PC-9 (cell line): Measurements from ENCODE around the gene MTHFSD. TPM values are rescaled to one million over a fixed set of nuclear protein-coding genes. Genes with fewer than 3 reads are reported as not detected.

ENCODE experiments used
- BruUV-seq: library from RNA; stranded (reverse); fragments of 400-500 nt; replicated peaks from 2 replicates; lab custom pipeline; 2021; lab: Mats Ljungman, UMichigan
- CTCF ChIA-PET: fragments of 300-600 bp; sonication (Branson Sonifier 250); formaldehyde crosslinking; loops from one replicate; lab custom pipeline; 2022; ENCODE audit warnings: antibody characterized with exemption; lab: Charles Lee
- POLR2A ChIA-PET: fragments of 300-600 bp; sonication (Branson Sonifier 250); formaldehyde crosslinking; loops from one replicate; lab custom pipeline; 2022; ENCODE audit warnings: antibody characterized with exemption; ENCODE audit not compliant: unreplicated experiment; lab: Charles Lee
- DNase-seq, 2 experiments: peaks; one replicate each; pipeline versions ENCODE4 v3.0.0 to v3.0.0-alpha.2; 2015 to 2022; ENCODE audit warnings: mixed read lengths in 1 of 2
- H2AFZ ChIP-seq: fragments of 200-600 bp; sonication (generic); 2 replicates; pipeline ENCODE4 v1.8.1; 2017; ENCODE audit warnings: antibody characterized with exemption
- H3F3A ChIP-seq: fragments of 200-600 bp; sonication (generic); 2 replicates; pipeline ENCODE4 v1.8.1; 2017; ENCODE audit warnings: antibody characterized with exemption, mild to moderate bottlenecking, low read depth; ENCODE audit not compliant: insufficient read depth
- H3K27ac ChIP-seq: fragments of 200-600 bp; sonication (generic); 2 replicates; pipeline ENCODE4 v1.6.1; 2016; ENCODE audit warnings: mixed run types
- H3K27me3 ChIP-seq: fragments of 200-600 bp; sonication (generic); 2 replicates; pipeline ENCODE4 v1.6.1; 2016; ENCODE audit warnings: low read depth, mixed run types; ENCODE audit not compliant: insufficient read depth
- H3K36me3 ChIP-seq: fragments of 200-600 bp; sonication (generic); 2 replicates; pipeline ENCODE4 v1.6.1; 2016; ENCODE audit warnings: low read depth, mixed run types
- H3K4me1 ChIP-seq: fragments of 200-600 bp; sonication (generic); replicated peaks from 2 replicates; pipeline ENCODE4 v1.6.1; 2016; ENCODE audit warnings: mixed run types; ENCODE audit not compliant: insufficient read depth
- H3K4me2 ChIP-seq: fragments of 200-600 bp; sonication (generic); 2 replicates; pipeline ENCODE4 v1.6.1; 2017; ENCODE audit warnings: mixed run types
- H3K4me3 ChIP-seq: fragments of 200-600 bp; sonication (generic); 2 replicates; pipeline ENCODE4 v1.6.1; 2016; ENCODE audit warnings: mixed run types
- H3K79me2 ChIP-seq: fragments of 200-600 bp; sonication (generic); 2 replicates; pipeline ENCODE4 v1.6.1; 2017; ENCODE audit warnings: low read depth, mixed run types
- H3K9me2 ChIP-seq: fragments of 200-600 bp; sonication (generic); 2 replicates; pipeline ENCODE4 v1.8.1; 2017; ENCODE audit warnings: mild to moderate bottlenecking; ENCODE audit not compliant: insufficient read depth
- H3K9me3 ChIP-seq: fragments of 200-600 bp; sonication (generic); 2 replicates; pipeline ENCODE4 v1.8.1; 2016; ENCODE audit warnings: low read depth; ENCODE audit not compliant: insufficient read depth
- H4K20me1 ChIP-seq: fragments of 200-600 bp; sonication (generic); 2 replicates; pipeline ENCODE4 v1.8.1; 2017; ENCODE audit not compliant: insufficient read depth
- CTCF ChIP-seq: fragments of 200-600 bp; sonication (generic); conservative IDR thresholded peaks from 2 replicates; pipeline ENCODE4 v1.6.1; 2017; ENCODE audit warnings: mixed run types, antibody characterized with exemption, mild to moderate bottlenecking, moderate library complexity
- EZH2 ChIP-seq: fragments of 200-600 bp; sonication (generic); IDR thresholded peaks from 2 replicates; pipeline ENCODE4 v1.8.0; 2017; ENCODE audit warnings: antibody characterized with exemption, low read depth
- intact Hi-C: fragments of 100-400 bp; cut with micrococcal nuclease; formaldehyde crosslinking; loops from one replicate; pipeline ENCODE4 v1.10.0; 2022; ENCODE audit not compliant: unreplicated experiment
- total RNA-seq: library from RNA; stranded (reverse); gene quantifications from 2 replicates; pipeline ENCODE4 v1.2.3, GENCODE V29; 2021

MTHFSD gene
- total RNA-seq, 1 experiment from 2014 or later, result 25.7 TPM

DNA sequence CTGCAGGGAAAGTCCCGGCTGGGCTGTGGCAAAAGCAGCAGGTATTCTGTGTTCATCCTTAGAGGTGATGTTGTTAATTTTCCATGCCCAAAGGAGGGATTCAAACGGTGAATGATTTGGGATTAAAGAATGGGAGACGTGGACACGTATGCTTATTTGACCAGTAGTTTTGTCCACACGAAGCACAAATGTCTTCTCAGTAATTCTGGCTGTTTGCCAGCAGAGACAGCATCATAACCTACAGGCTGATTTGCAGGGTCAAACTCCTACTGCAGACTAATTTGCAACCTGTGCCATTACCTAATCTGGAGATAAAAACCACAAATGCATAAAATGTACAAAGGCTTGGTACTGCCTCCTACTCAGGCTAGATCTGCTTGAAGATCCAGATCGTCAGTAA is 14.1 kb downstream of the MTHFSD start:
- Histone ChIP-seq H3K4me3 (no peak overlapping the region), H3K4me1 (no peaks in the 10 kb centered on the region), H4K20me1 (peaks cover 10% of the 10 kb centered on the region; the same call in 1 of the 2 replicates), H2AFZ (no peak overlapping the region), H3K9me2 (no peaks in the 10 kb centered on the region), H3K36me3 (peaks cover 12% of the 10 kb centered on the region; the same call in 1 of the 2 replicates), H3K27me3 (no peaks in the 10 kb centered on the region), H3K79me2 (no peaks in the 10 kb centered on the region), H3K9me3 (no peaks in the 10 kb centered on the region), H3K4me2 (no peak overlapping the region), H3K27ac (no peak overlapping the region), H3F3A (no peaks in the 10 kb centered on the region)
- DNase-seq, result no peak
- TF ChIP-seq CTCF, result no peak
- TF ChIP-seq EZH2, result no peak
- ChIA-PET CTCF (no interaction called here), POLR2A (no interaction called here)
- intact Hi-C loops, result no loop called here
- BruUV-seq, result no TSS peak

GRCh38 chr16:86538196-86538780 is 16.7 kb downstream of the MTHFSD start:
- H3K4me3 ChIP-seq, result no peak overlapping the region
- H3K4me2 ChIP-seq, result no peak overlapping the region
- intact Hi-C loops, result no loop called here
- H3K36me3 ChIP-seq, result peaks cover 12% of the 10 kb centered on the region; the same call in 1 of the 2 replicates
- no peaks in the 10 kb centered on the region for H3K9me2 ChIP-seq
- H3K27ac ChIP-seq, result no peak overlapping the region
- H3K4me1 ChIP-seq, result no peaks in the 10 kb centered on the region
- no peaks in the 10 kb centered on the region; the same call in 1 of the 2 replicates for H4K20me1 ChIP-seq
- no peaks in the 10 kb centered on the region for H3K9me3 ChIP-seq
- ChIA-PET CTCF (no interaction called here), POLR2A (no interaction called here)
- H3F3A ChIP-seq, result no peaks in the 10 kb centered on the region
- TF ChIP-seq CTCF, result no peak
- H2AFZ ChIP-seq, result no peak overlapping the region
- H3K27me3 ChIP-seq, result no peaks in the 10 kb centered on the region
- no TSS peak for BruUV-seq
- DNase-seq, result no peak
- no peaks in the 10 kb centered on the region for H3K79me2 ChIP-seq

- Histone ChIP-seq H3K27me3 (no peaks in the 10 kb centered on the region), H3F3A (no peaks in the 10 kb centered on the region), H2AFZ (no peak overlapping the region), H3K4me3 (no peak overlapping the region), H3K79me2 (no peaks in the 10 kb centered on the region), H3K36me3 (peaks cover 12% of the 10 kb centered on the region; the same call in 1 of the 2 replicates), H3K9me2 (no peaks in the 10 kb centered on the region), H3K27ac (no peak overlapping the region), H3K9me3 (no peaks in the 10 kb centered on the region), H4K20me1 (no peaks in the 10 kb centered on the region; the same call in 1 of the 2 replicates), H3K4me2 (no peak overlapping the region), H3K4me1 (no peaks in the 10 kb centered on the region)
- CTCF ChIA-PET, result no interaction called here
- BruUV-seq, result no TSS peak
- no peak for TF ChIP-seq CTCF
- TF ChIP-seq EZH2, result no peak
- intact Hi-C loops, result no loop called here
- POLR2A ChIA-PET, result interaction anchor here (0.6 kb wide), 1 partner anchor 732 kb away, joined by 3 read pairs; no protein-coding TSS in a partner anchor
- DNase-seq, result no peak
Measured at GRCh38 chr16:86537486-86537885, 17.5 kb downstream of the MTHFSD start.
